Measurements from ENCODE around the gene SASH1.

Gene SASH1

DNA sequence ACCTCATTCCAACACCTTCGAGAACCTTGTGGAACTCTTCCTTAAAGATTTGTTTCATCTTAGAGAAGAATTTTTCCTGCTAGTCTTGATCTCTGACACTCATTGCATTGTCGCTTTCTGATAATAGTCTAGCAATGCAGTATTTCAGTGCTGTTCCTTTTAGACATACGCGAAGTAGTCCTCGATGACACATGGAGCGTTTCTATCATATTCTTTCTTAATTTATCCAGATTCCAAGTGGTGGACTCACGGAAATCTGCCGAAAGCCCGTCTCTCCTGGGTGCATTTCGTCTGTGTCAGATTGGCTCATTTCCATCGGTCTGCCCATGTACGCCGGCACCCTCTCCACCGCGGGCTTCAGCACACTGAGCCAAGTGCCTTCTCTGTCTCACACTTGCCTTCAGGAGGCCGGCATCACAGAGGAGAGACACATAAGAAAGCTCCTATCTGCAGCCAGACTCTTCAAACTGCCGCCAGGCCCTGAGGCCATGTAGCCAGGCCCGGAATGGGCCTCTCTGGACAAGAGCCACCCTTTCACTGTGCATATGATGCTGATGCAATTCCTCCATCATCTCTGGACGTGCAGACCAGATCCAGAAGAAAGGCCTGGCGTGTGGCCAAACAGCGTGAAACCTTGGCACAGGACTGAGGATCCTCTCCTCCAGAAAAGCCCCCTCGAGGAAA is 205.6 kb downstream of the SASH1 start:
- DNase-seq (ENCODE audit: low read depth in 2 of 2) = no peak

DNA sequence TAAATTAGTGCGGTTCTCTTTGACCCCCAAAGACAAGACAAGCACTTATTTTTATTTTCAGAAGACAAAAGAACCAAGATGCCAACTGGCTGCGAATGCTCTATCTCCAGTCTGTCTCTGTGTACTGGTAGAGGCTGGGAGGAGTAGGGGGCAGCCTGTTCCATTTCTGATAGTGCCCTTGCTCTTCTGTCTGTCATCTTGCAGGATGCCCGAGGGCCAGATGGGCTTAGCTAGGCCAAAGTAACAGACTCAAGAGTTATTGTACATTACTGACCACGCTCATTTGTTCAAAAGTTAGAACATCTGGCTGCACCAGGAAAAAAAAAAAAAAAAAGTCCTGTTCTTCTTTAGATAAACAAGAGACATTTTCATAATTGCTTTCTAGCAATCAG is 206.1 kb downstream of the SASH1 start:
- no peak for DNase-seq (ENCODE audit: low read depth in 2 of 2)

DNA sequence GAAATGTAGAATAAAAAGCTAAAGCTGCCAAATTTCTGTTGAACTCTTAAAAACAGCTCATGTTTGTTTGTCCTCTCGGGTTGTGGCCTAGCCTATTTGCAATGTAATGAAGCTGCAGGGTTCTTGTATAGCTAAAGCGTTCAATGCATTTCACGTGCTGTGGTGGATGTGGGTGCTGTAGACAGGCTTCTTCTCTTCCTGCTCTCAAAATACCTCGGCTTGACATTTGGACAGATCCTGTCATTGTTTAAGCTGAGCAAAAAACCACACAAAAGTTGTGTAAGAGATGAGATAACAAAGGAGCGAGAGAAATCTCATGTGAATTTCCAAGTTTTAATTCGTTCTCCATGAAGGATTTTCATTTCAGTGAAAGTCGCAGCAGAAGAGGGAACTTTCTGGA is 207.9 kb downstream of the SASH1 start:
- DNase-seq (ENCODE audit: low read depth in 2 of 2) = no peak

DNA sequence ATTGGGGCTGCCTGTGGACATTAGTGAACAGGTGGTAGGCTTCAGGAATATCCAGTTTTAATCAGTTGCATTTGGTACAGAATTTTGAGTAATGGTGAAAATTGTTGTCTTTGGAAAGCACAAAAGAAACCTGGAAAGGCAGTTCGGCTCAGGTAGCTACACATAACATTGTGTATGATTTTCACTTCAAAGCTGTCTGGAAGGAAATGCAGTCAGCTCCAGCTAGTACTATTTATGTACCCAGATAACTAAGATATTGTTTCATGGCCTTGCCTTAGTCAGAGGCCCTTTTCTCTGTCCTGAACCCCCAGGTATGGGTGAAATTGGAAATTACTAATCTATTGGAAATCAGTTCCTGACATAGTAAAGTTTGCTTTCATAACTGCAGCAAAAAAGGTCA is 208.6 kb downstream of the SASH1 start:
- DNase-seq (ENCODE audit: low read depth in 2 of 2) = no peak

DNA sequence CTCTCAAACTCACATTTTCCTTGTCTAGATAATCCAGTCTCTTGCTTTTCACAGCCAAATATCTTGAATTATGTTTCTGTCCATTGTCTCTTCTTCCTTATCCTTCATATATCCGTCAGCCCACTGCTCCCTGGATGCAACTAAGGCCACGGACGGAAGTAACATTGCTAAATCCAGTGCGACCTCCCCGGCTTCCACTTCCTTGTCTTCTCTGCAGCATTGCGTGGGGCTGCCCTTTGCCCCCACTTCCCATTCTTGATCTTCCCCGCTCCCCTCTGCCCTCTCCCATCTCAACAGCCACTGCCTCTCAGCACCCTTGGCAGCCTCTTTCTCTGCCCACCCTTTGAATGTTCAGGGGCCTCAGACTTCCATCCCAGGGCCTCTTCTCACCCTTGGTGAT is 213.8 kb downstream of the SASH1 start:
- DNase-seq (ENCODE audit: low read depth in 2 of 2) = no peak

DNA sequence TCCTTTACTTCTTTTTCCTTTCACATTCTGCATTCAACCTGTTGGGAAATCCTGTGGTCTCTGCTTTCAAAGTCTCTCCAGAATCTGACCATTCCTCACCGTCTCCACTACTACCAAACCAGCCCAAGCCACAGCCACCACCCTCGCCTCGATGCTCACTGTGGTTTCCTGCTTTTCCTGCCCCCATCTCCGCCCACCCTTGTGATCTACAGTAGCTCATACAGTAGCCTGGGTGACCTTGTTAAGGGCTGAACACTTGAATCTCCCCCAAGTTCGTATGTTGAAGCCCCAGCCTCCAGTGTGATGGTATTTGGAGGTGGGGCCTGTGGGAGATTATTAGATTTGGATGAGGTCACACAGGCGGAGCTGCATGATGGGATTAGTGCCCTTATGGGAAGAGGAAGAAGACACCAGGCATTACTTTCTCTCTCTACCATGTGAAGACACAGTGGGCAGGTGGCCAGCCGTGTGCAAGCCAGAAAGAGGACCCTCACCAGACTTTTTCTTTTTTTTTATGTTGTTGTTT is 215.2 kb downstream of the SASH1 start:
- no peak for DNase-seq (ENCODE audit: low read depth in 2 of 2)

DNA sequence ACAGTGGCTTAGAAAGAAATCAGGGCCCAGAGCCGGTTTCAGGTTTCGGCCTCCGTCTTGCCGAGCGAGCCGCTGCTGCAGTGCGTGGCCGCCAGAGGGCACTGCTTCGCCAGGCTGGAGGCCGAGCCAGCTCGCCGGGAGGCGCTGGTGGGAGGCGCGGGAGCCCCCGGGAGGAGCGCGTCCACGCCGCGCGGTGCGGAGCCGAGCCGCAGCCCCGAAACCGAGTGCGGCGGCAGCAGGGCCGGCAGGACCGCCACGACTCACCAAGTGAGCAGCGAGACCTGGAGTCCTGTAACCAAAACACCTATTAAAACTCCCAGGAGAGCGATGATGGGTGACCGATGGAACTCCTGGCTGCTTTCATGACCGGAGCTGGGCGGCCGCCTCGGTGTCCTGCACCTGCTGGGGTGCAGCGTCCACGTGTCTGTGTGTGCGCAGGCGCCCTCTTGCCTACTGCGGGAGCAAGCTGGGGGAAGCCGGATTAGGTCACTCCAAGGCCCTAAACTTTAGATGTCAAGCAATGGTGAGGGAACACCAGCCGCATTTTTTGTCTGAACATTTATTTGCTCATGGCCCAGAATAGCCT is 217.3 kb downstream of the SASH1 start:
- peak; percentile 53 to 66 for DNase-seq (ENCODE audit: low read depth in 2 of 2)

DNA sequence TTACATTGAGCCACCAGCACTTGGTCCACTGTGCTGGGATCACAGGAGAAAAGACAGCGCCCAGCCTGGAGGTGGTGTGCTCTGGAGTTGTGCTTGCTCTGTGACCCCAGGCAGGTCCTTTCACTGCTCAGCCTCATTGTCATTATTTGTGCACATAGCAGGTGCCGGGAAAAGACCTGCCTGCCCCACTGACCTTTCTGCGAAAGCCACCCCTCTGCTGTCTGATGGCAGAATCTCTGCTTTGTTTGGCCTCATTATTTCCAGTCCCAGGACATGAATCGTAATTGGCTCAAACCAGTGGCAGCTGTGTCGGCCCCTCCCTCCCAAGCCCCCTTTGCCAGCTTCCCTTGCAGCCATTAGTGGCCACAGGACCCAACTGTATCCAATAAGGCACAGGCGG is 219.0 kb downstream of the SASH1 start:
- DNase-seq (ENCODE audit: low read depth in 2 of 2) = no peak

DNA sequence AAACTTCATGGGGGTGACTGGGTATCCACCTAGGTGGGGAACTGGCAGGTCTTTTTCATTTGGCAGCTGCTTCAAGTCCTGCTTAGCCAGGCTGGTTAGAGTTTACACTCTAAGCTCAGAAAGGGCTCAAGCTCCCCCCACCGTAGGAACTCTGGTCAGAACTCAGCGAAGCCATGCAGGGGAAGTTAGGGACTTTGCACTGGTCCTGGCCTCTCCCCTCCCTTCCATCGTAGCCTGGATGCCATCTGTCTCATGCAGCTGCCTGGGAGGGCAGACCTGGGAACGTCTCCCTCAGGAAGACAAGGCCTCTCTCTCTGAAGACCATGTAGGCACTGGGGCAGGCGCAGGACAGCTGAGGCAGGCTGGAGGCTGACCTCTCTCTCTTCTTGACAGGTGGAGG is 220.4 kb downstream of the SASH1 start:
- DNase-seq (ENCODE audit: low read depth in 2 of 2) = no peak

DNA sequence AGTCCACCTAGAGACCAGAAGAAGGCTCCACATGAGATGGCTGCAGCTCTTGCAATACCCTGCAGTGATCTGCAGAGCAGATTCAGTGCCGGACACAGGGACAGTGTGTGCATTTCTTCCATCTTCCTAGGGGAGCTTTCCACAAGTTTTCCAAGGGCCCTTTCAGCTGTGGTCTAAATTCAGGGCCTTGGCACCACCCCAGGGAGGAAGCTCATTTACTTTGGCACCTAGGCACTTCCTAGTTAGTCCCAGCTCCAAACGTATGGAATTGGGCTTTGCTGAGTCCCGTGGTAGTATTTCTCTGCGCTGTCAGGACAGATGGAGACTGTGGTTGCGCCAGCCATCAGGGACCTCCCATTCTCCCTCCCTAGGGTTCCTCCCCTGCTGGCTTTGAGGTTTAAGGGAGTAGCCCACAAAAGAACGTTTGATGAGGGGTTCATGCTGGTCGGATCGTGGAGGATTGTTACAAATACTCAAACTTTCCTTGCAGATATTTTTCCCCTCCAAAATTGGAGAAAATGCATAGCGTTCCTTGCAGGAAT is 221.9 kb downstream of the SASH1 start:
- DNase-seq (ENCODE audit: low read depth in 2 of 2) = no peak

DNA sequence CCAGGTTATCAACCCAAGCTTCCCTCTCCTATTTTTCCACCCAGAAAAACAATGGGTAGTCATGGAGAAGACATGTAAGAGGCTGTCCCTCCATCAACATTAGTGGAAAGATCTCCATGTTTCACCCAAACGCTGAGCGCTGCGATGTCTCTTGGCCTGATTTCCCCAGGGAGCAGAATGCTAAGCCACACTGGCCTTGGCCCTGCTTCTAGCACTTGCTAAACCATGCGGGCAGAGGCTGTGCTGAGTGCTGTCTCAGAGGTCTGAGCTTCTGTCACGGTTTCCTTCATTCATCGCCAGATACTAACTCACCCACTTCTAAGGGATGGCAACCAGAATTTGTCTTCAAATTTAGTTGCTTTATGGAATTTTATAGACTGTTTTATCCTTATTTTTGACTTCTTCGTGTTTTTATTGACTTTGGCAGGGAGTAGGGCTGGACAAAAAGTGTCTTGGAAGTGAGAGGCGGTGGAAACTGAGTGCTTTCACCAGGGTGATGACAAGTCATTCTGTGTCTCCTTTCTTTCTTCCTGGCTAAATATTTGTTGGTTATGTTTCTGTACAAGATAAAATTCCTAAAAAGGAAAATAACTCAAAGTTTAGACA is 222.8 kb downstream of the SASH1 start:
- DNase-seq (ENCODE audit: low read depth in 2 of 2) = no peak

DNA sequence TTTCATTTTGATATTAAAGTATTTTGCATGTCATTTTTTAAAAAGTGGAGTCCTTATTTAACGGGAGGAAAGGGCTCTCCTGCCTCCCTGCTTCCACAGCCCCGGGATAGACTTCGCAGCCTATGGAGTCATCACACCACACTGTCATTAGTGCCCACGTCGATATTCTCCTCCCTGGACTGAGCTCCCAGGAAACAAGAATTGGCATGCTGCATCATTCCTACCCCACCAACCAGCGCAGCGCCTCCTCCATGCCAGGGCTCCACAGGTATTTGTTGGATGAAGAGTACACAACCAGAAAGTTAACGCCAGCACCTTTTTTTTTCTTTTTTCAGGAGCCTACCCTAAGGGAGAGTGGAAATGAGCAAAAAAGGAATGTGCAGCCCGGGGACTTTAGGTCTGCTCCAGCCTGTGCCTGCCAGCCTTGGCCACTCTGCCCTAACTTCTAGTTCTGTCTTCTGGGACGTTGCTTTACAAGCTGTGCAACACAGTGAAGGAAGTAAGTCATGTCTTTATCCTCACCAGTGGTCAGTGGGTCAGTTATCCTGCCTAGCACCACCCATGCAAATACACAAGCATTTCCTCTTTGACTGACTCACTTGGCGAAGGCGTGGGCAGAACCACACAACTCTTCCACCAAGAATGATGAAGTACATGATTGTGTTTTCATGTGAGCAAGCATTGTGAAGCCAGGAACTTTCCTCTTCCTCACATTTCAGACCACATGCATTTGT is 223.5 kb downstream of the SASH1 start:
- DNase-seq (ENCODE audit: low read depth in 2 of 2) = no peak

DNA sequence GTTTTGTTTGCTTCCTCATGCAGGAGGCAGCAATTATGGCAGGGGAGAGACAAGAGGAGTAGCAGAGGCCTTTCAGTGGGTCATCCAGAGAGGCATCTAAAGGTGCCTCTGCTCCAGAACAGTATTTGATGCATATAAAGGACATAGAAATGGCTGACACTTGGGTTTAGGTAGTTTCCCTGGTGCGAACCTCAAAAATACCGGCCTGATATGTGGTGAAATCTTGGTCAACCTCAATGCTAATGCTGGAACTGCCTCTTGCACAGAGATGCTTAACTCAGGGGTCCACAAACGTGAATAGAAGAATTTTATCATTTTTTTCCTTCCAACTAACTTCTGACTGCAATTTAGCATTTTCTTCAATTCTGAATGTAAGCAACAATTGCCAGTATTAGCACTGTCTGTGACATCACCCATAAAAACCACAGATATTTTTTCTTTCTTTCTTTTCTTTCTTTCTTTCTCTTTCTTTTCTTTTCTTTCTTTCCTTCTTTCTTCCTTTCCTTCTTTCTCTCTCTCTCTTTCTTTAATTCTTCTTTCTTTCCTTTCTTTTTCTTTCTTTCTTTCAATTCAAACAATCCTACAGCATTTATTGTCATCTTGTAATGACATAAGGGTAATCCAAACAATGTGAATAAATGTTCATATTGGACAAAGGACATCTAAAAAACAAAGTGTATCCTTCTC is 224.2 kb downstream of the SASH1 start:
- DNase-seq (ENCODE audit: low read depth in 2 of 2) = no peak

DNA sequence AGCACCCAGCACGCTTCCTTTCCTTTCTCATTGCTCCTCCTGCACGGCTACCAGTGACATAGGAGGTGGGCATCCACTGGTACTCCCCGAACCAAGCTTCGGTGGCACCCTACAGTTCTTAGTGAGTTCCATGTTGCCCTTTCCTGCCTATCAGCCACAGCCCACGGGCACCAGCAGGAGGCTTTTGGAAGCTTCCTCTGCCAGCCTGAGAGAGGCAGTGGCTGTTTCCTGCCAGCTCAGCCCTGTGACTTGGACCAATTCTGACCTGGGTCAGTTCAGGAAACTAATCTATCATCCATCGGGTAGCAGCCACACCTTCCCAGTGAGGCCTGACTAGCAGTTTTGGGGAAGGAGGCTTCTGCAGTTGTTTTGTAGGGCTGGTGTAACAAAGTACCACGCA is 227.8 kb downstream of the SASH1 start:
- no peak for DNase-seq (ENCODE audit: low read depth in 2 of 2)

DNA sequence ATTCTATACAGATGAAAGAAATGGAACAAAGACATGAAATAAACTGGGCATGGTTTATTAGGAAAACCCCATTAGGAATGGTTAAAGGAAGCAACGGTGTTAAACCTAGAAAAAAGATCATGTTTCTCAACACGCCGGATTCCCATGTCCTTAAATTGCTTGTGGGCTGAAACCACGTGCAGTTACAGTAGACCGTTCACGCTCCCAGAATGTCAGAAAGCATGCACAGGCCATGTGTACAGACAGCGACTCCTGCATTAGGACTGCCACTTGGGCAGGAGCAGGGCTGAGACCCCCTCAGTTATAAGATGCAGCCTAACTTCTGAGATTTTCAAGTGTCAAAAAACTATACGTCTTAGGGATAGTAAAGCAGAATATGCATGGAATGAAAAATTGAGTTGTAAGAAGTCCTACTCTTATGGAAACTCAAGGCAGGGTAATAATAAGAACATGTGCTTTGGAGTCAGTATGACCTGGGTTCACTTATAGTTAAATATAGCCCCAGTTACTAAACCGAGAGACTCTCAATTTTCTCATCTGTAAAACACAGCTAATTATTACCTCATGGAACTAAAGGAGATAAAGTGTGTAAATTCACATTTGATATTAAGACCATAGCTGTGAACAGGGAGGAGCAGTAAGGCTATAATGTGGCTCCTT is 230.2 kb downstream of the SASH1 start:
- no peak for DNase-seq (ENCODE audit: low read depth in 2 of 2)

DNA sequence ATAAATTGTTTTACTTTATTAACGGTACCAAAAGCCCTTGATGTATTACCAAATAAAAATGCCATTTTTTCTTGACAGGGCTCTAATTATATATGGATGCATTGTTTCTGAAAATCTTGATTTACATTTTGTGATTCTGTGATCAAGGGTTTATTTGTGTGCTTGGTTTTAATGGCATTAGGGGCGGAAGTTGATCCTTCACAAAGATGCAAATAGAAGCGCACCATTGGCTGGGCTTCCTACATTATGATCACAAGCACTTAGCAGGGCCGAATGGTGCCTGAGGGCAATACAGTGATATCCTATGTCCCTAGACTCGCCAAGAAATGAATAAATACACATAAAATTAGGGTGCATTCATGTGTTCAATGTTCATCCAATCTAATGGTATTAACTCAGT is 231.3 kb downstream of the SASH1 start:
- DNase-seq (ENCODE audit: low read depth in 2 of 2) = no peak

DNA sequence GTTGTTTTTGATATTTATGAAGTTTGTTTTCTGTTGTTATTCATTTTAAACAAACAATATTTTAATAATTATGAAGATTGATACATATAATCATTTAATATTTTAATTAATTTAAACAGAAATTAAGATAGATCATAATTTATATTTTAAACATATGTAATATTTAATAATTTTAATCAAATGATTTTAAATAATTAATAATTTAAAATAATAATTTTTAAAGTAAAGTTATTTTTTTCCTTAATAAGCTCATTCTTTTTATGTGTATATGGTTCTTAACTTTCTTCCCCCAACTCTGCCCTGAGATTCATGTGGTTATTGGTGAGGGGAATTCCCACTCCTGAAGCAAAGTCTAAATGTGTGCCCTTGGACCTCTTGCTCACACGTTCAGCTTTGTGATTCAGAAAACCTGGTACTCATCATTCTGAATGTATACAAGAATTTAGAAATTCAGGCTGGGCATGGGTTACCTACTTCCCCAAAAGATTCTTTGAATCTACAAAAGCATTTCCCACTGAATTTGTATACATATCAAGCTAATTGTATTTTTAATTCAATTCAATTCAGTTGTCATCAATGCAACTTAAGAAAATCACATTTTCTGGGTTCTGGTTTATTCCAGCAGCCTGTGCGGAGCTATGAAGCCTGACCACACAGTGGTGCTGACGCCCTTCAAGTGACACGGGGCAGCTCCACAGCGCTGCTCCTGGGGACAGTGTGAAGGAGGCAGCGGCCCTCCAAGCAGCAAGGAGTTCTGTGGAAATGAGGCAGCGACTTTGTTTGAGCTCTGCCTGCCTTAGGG is 235.2 kb downstream of the SASH1 start:
- peak in 1 of 2 donors; percentile 19 for DNase-seq (ENCODE audit: low read depth in 2 of 2)

DNA sequence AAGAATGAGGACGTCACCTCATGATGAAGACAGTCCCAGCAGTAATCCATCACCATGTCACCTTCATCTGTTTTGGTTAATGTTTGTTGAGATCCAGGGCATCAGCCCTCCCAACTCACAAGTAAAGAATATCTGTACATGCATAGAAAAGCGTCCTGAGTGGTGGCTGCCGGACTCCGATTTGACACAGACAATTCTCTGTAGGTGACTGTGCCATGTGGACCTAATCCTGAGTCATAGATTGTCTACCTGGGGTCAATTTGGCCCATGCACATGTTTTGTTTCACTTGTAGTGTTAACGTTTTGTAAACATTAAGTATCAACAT is 235.8 kb downstream of the SASH1 start:
- DNase-seq (ENCODE audit: low read depth in 2 of 2) = no peak

DNA sequence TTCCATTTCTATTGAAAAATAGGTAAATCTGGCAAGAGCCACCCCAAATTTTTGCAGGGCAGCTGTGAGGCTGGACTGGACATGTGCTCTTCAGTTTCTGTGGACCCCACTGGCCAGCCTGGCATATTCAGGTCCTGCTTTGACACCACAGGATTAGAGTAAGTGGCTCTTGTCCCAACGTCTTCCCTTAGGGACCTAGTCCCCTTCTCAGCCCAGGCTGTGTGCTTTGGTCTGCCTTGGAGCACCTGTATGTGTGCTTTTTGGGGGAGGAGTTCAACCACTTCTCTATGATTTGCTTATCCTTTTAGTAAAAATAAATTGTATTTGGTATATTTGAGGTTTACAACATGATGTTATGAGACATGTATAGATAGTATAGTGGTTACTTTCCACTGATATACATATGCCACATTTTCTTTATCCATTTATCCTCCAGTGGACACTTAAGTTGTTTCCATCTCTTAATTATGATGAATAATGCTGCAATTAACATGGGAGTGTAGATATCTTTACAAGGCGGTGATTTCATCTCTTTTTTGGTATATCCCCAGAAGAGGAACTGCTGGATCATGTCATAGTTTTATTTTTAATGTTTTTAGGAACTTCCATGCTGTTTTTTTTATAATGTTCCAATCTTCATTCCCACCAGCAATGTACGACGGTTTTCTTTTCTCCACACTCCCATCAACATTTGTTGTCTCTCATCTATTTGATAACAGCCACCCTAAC is 236.4 kb downstream of the SASH1 start:
- DNase-seq (ENCODE audit: low read depth in 2 of 2) = no peak

DNA sequence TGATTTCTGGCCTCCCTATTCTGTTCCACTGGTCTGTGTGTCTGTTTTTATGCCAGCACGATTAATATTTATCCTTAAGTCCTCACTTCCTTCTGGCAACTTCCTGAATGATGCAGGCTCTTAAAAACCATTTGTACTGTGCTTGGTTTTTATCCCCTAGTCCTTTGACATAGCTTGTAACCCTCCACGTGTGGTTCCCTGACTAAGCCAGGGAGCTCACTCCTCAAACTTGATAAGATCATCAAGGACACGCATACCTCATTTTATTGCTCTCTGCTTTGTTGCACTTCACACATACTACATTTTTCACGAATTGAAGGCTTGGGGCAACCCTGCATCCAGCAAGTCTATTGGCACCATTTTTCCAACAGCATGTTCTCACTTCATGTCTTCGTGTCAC is 237.8 kb downstream of the SASH1 start:
- DNase-seq (ENCODE audit: low read depth in 2 of 2) = no peak

Data from stimulated activated CD8-positive, alpha-beta memory T cell treated with anti-CD3 and anti-CD28 coated beads, Interleukin-2, amount 100 ng/mL, for 48 hours (primary cell).